GM19324 (cell line): Measurements from ENCODE around the gene VPS37B.
"Not testable (repeated sequence)": the region's sequence is repeated elsewhere in the genome, so short reads cannot be mapped to it uniquely, and the experiment has no call there.

Source experiments
- ATAC-seq: cut with Tn5 transposase; IDR thresholded peaks from one replicate; pipeline ENCODE4 v1.9.1; 2021; ENCODE audit warnings: mild to moderate bottlenecking, moderate library complexity; ENCODE audit not compliant: unreplicated experiment, low FRiP score

The VPS37B gene

DNA sequence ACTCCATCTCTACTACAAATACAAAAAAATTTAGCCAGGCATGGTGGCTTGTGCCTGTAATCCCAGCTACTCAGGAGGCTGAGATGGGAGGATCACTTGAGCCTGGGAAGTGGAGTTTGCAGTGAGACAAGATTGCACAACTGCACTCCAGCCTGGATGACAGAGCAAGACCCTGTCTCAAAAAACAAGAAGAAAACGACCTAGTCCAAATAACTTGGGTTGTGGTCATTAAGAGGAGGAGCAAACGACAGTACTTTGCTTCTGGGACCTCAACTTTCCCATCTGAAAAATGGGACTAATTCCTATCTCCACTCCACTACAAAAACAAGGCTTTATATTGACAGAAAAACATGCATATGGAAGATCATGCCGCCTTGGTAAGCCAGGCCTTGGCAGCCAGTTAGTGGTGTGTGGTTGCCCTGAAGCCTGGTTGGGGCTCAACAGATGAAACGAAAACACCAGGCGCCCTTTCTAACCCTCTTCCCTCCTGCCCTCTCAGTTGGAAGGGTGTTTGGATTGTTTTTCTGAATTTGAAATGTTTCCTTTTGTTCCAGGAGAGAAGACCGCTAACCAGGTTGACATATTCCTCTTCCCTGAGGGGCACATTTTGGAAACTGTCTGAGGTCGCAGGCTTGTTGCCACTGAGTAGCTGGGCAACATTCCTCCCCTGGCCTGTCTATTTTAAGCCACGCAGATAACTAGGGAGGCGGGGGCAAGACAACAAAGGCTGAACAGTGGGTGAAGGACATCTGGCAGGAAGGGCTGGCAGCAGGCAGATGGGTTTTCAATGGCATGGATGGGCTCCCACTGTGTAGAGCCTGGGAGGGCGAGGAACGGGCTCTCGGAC is 13.7 kb upstream of the VPS37B start:
- no peak for ATAC-seq

DNA sequence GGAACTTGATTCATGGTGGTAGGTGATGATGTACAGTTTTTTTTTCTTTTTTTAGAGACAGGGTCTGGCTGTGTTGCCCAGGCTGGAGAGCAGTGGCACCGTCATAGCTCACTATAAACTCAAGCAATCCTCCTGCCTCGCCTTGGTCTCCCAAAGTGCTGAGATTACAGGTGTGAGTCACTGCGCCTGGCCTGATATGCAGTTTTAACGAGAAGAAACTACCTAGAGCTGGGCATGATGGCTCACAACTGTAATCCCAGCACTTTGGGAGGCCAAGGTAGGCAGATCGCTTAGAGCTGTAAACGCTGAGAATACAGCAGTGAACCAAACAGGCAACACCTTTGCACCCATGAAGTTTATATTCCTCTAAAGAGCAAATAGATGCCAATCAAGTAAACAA is 13.0 kb upstream of the VPS37B start:
- ATAC-seq = no peak

DNA sequence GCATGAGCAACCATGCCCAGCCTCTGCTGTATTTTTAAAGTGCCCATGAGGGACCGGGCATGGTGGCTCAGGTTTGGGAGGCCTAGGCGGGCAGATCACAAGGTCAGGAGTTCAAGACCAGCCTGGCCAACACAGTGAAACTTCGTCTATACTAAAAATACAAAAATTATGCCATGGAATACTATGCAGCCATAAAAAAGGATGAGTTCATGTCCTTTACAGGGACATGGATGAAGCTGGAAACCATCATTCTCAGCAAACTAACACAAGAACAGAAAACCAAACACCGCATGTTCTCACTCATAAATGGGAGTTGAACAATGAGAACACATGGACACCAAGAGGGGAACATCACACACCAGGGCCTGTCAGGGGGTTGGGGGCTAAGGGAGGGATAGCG is 9.3 kb upstream of the VPS37B start:
- not testable (repeated sequence) for ATAC-seq

DNA sequence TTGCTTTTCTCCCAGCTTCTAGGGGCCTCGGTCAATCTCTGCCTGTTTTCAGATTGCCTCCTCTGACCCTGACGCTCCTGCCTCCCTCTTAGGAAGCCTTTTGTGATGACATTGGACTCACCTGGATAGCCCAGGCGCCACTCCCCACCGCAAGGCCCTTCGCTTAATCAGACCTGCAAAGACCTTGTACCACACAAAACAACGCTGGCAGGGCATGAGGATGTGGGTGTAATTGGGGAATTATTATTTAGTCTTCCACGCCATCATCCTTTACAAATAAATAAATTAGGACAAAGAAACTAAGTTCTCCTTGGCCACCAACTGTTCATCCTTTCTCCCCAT is 7.7 kb upstream of the VPS37B start:
- no peak for ATAC-seq

DNA sequence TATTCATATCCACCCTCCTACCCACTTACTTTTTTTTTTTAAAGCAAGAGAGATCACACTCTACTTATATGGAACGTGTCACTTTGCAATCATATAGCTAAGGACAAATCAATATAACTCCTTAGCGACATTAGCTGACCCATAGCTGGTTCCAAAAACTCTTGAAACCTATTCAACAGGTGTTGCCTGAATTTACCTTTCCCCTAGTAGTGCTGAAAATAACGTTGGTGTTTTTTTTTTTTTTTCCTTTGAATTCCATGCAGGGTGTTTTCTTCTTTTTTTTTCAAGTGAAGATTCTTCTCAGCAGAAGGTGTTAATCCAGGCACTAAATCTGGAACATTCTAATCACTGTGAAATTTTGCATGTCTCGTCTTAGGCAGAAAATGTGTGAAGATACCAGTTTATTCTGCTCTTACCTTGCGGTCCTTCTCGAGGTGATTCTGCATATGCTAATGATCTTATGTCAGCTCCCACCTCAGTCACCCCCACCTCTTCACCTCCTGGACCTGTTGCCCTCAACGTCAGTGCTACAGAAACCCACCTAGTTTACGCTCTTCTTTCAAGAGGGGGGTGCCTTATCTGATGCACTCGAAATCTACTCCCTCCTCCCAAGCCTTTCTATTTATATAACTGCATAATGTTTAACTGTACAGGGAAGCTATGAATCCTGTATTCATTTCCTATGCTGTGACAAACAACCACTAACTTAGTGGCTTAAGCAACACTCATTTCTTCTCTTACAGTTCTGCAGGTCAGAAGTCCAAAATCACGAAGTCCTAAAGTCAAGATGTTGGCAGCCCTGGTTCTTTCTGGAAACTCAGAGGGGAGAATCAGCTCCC is 7.1 kb upstream of the VPS37B start:
- ATAC-seq = no peak

DNA sequence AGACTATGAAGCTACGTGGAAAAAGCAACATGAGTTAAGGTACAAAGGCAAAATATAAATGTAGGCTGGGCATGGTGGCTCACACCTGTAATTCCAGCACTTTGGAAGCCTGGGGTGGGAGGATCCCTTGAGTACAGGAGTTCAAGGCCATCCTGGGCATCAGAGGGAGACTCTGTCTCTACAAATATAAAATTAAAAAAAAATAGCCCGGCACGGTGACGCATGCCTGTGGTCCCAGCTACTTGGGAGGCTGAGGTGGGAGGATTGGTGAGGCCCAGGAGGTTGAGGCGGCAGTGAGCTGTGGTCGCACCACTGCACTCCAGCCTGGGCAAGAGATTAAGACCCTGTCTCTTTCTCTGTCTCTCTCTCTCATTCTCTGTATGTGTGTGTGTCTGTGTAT is 4.0 kb upstream of the VPS37B start:
- no peak for ATAC-seq

GRCh38 chr12:122896662-122897061 is 738 bp upstream of the VPS37B start:
- no peak for ATAC-seq

DNA sequence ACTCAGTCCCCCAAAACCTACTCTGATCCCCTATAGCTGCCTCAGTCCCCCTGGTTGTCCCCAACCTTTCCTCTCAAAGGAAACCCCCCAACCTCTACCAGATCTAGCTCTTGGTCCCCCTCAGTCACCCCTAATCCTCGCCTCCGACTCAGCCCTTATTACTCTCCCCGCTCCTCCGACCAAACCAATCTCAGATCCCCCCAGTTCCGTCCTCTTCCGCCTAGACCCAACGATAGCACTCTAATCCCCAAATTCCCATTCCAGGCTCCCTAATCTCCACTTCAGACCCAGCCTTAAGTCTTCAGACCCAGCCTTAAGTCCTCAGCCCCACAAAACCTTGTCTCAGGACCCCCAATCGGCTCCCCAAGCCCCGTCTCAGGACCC is 612 bp downstream of the VPS37B start:
- no peak for ATAC-seq

GRCh38 chr12:122894193-122895121 is 1.5 kb downstream of the VPS37B start:
- no peak for ATAC-seq

DNA sequence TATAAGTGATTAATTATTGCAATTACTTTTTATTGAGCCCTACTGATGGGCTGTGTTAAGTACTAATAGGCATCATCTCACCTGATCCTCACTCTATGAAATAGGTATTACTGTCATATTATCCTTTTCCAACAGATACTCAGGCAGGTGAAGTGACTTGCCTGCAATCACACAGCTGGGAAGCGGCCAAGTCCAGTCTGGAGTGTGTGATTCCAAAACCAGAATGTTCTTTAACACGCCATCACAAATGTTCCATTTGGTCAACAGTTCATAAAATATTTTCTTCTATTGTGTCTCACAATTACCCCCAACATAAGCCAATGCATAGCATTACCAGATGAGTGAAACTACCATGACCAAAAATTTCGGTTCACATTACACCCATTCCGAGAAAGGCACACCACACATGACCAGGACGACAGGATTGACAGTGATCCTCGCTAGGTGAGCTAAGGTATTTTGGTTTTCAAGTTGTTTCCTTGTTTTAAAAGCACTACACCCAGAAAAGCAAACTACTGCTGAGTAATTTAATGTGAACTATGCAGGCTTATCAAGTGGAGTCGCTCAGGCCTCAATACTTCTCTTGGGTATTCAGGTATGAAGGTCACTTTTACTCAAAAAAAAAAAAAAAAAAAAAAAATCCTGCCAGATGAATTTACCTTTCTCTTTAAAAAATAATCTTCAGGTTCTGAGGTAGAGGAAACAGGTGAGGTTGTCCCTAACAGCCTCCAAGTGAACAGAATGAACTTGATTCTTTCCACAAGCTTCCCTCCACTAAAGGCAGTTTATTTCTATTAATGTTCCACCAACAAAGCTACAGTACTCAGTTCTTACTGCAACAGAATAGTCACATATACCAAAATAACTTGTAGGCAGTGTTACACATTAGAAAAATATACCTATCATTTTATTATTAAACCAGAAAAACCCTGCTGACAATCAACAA is 2.4 kb downstream of the VPS37B start:
- no peak for ATAC-seq

GRCh38 chr12:122892724-122893123 is 3.2 kb downstream of the VPS37B start:
- not testable (repeated sequence) for ATAC-seq

DNA sequence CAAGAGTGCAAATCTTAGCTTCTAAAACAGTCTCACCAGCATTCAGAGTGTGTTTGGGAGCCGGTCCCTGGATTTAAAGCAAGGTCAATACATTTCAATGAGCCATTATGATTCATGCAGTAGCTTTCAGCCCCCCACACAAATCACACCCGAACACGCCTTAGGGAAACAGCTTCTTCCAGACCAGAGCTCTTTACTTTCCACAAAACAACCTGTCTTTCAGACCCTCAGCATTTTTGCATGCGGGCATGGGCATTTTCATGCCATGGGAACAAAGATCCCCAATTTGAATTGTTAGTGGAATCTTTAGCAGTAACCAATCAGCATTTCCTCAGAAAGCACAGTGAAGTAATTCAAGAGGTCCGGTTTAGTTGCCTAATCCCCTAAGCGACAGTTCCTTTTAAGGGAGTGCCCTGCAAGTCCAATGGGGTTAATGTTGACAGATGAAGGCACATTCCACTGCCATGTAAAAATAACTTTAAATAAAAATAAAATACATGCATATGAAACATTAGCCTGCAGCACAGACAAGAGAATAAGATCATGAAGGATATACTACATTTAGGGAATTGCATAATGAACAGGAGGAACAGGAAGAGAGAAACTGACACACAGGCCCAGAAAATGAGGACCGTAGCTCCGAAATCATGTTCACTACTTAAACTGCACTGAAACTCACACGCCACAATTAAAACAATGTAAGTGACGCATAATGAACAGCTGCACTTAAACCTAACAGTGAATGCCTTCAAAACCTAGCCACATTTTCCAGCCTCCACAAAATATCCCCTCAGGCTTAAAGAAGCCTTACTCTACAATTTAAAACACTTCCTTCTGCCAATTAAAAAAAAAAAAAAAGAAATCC is 4.0 kb downstream of the VPS37B start:
- ATAC-seq = no peak

DNA sequence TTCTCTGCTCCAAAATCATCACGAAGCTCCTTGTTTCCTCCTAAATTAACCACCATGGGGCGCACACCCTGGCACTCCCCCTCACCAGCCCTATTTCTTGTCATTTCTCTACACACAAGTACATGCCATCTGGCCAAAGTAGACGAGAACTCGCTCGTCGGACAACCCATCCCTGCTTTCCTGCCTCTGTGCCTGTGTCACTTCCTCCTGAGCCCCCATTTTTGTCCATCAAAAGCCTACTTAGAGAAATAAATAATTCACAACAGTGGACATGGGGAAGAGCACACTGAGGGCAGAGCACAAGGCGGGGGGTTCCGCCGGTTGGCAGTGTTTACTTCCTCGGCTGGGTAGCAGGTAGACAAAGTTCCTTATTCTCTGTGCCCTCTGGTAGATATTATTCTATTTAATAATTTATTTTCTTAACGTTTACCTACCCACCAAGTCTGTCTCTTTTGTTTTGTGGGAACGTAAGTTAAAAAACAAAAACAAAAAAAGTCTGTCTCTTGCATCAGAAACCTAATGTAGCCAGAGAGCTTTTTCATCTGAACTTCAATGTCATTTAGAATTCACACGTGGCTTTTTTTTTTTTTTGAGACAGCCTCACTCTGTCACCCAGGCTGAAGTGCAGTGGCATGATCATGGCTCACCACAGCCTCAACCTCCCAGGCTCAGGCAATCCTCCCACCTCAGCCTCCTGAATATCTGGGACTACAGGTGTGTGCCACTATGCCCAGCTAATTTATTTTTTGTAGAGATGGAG is 6.0 kb downstream of the VPS37B start:
- no peak for ATAC-seq

DNA sequence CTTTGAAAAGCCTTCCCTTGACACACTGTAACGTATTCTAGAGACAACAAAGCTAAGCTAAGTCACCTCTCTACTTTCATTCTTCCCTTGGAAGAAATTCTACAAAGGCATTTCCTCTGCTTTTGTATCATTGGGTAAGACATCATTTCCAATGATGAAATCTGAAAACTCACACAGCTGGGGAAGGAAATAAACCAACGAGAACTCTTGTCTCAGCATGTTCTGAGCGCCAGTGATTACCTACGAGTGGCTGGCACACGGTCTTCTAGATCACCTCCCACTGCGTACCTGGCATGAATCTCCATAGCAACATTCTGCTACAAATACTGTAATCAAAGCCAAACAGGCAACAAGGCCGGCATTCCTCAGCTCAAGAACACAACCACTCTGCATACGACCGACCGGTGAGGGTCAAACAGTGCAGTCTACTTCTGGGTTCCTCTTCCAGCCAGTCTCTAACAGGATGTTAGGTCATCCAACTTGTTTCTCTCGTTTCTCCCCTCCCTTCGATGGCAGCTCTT is 7.6 kb downstream of the VPS37B start:
- ATAC-seq = peak; percentile 37

GRCh38 chr12:122887819-122888212 is 8.1 kb downstream of the VPS37B start:
- peak; percentile 25 for ATAC-seq

- peak; percentile 71 for ATAC-seq
Observed at GRCh38 chr12:122886851-122887818, 8.8 kb downstream of the VPS37B start.

DNA sequence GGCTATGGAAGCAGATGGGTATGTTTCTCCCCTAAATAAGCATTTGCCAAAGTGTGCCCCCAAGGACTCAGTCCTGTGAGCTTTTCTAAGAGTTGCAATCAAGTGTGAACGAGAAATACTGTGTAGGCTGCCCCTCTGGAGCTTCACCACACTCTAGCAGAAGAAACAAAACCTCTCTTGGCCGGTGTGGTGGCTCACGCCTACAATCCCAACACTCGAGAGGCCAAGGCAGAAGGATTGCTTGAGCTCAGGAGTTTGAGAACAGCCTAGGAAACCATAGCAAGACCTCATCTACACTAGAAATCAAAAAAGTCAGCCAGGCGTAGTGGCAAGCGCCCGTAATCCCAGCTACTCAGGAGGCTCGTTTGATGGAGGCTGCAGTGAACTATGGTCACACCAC is 9.8 kb downstream of the VPS37B start:
- ATAC-seq = no peak
